ENCODE results near the gene PDLIM4.

GRCh38 chr5:132209901-132210545 is 47.5 kb upstream of the PDLIM4 start:
- TF ChIP-seq GATA2 (IDR thresholded peaks at IDR 0.05; ENCODE audit: low read depth, low read length) (no peak), GATA3 (IDR thresholded peaks at IDR 0.05; ENCODE audit: low read depth, low read length) (no peak)
